ENCODE measurements around the gene GOT2.

DNA sequence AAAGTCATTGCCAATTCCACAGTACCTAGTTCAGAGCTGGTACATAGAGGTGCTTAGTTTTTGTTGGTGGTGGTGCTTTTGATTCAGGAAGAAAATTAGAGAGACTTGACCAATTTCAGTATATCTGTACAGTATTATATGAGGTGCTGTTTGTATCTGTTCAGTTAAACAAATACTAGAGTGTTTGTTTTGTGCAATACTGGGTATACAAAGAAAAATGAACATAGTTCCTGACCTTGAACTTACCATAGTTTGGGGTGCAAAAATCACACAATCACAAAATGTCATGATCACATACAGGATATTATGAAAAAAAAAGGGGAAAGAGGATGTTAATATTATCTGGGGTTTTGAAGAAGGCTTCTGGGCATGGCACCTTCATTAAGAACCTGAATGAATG, 39.8 kb upstream of the GOT2 start:
- no peak for TF ChIP-seq CTCF (IDR thresholded peaks at IDR 0.05)
- no peak for TF ChIP-seq POLR2A (IDR thresholded peaks at IDR 0.05)
